Muscle layer of duodenum (tissue), 2 donors: ENCODE measurements around the gene PLAC8.
A peak's percentile ranks its signal among the peaks of the same experiment; 100 is the strongest.
"Not testable (repeated sequence)": the region's sequence is repeated elsewhere in the genome, so short reads cannot be mapped to it uniquely, and the experiment has no call there.

Experiments
- H3K27ac ChIP-seq: one replicate; pipeline ENCODE4 v1.7.0; 2013; ENCODE audit warnings: mild to moderate bottlenecking, low read length
- H3K27me3 ChIP-seq: one replicate; pipeline ENCODE4 v1.7.0; 2013; ENCODE audit warnings: low read depth, mild to moderate bottlenecking, control low read depth, low read length
- H3K36me3 ChIP-seq, 2 donors: one replicate each; pipeline ENCODE4 v1.7.0; 2013; ENCODE audit warnings: low read length in 2 of 2, control low read depth in 1 of 2, mild to moderate bottlenecking in 1 of 2; ENCODE audit not compliant: insufficient read depth in 2 of 2, control insufficient read depth in 1 of 2
- H3K4me1 ChIP-seq, 2 donors: one replicate each; pipeline ENCODE4 v1.7.0; 2013; ENCODE audit warnings: low read length in 2 of 2, mild to moderate bottlenecking in 2 of 2, control low read depth in 1 of 2, moderate library complexity in 1 of 2; ENCODE audit not compliant: insufficient read depth in 2 of 2, control insufficient read depth in 1 of 2
- H3K4me3 ChIP-seq, 2 donors: one replicate each; pipeline ENCODE4 v1.7.0; 2013; ENCODE audit warnings: low read length in 2 of 2, low read depth in 1 of 2, mild to moderate bottlenecking in 1 of 2
- H3K9me3 ChIP-seq, 2 donors: one replicate each; pipeline ENCODE4 v1.7.0; 2013; ENCODE audit warnings: low read length in 2 of 2, control low read depth in 1 of 2, mild to moderate bottlenecking in 1 of 2; ENCODE audit not compliant: control insufficient read depth in 1 of 2
- donor health status: healthy.

Gene PLAC8

GRCh38 chr4:83111751-83112141 lies 2.8 kb downstream of the PLAC8 start:
- H3K36me3 ChIP-seq, H3K4me1 ChIP-seq, H3K9me3 ChIP-seq, H3K27me3 ChIP-seq, H3K4me3 ChIP-seq, H3K27ac ChIP-seq: not testable (repeated sequence)

- Histone ChIP-seq H3K9me3 (no peaks in the 10 kb centered on the region), H3K27ac (peak overlapping the region; percentile 71), H3K4me3 (peak overlapping the region in 1 of 2 donors; percentile 75), H3K4me1 (no peaks in the 10 kb centered on the region), H3K36me3 (no peaks in the 10 kb centered on the region), H3K27me3 (no peaks in the 10 kb centered on the region)
These were observed 3.4 kb downstream of the PLAC8 start for GRCh38 chr4:83110970-83111750.

GRCh38 chr4:83110223-83110945 lies 4.1 kb downstream of the PLAC8 start:
- peak overlapping the region; percentile 75 to 77 for H3K4me3 ChIP-seq
- H3K36me3 ChIP-seq: no peaks in the 10 kb centered on the region
- peak overlapping the region; percentile 71 for H3K27ac ChIP-seq
- H3K4me1 ChIP-seq: no peaks in the 10 kb centered on the region
- H3K9me3 ChIP-seq: no peaks in the 10 kb centered on the region
- no peaks in the 10 kb centered on the region for H3K27me3 ChIP-seq

DNA sequence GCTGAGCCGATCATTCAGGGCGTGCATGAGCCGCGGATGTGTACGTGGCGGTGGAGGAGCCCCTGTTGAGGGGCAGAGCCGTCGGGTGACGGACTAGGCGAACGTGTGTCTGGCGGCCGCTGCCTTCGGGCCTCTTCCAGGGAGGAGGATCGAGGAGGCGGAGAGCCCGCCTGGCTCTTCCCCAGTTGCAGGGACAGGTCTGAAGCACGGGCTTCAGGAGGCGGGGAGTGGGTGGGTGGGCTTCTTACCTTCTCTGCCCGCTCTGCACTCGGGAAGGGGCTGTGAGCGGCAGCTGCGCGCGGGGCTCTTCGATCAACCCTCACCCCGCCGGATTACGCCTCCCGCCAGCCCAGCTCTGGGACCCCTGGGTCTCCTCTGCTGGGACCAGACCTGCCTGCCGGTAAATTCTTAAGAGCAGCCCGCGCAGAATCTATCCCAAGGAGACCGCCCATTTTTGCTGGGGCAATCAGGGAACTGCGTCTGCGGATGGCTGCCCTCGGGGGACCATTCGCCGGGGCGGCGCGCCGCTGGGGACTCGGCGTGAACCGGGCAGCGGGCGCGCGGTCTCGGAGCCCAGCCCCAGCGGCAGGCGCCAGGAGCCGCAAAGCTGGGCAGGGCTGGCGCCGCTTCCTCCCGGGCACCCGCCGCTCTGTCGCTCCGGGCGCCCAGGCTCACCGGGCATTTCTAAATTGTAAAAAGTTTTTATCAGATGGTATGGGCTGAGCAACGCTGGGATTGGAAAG lies 4.9 kb downstream of the PLAC8 start:
- H3K36me3 ChIP-seq: no peaks in the 10 kb centered on the region

GRCh38 chr4:83108101-83108861 lies 6.2 kb downstream of the PLAC8 start:
- Histone ChIP-seq H3K27ac (peak overlapping the region; percentile 47), H3K36me3 (no peaks in the 10 kb centered on the region), H3K4me1 (no peaks in the 10 kb centered on the region), H3K4me3 (peak overlapping the region in 1 of 2 donors; percentile 75), H3K9me3 (no peaks in the 10 kb centered on the region), H3K27me3 (no peaks in the 10 kb centered on the region)

More for the DNA sequence above, 4.9 kb downstream of the PLAC8 start:
- Histone ChIP-seq H3K27me3 (no peaks in the 10 kb centered on the region), H3K27ac (peak overlapping the region; percentile 71), H3K4me1 (no peaks in the 10 kb centered on the region), H3K9me3 (no peaks in the 10 kb centered on the region), H3K4me3 (peak overlapping the region; percentile 75 to 77)

DNA sequence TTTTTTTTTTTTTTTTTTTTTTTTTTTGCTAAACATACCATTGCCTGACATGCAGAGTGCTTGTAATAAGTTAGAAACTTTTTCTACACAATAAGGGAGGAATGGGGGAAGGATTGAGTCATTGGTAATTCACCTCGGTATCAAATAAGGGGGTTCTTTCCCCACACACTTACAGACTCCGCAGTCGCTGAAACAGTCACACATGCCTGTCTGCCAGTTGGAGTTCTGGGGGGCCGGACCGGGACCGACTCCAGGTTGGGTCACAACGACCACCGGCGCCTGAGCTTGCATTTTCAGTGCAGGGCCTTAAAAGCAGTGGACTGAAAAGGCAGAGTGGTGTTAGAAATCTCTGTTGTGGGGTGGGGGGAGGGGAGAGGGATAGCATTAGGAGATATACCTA lies 6.9 kb downstream of the PLAC8 start:
- no peaks in the 10 kb centered on the region for H3K36me3 ChIP-seq
- H3K27me3 ChIP-seq: no peaks in the 10 kb centered on the region
- H3K4me3 ChIP-seq: no peak overlapping the region
- H3K9me3 ChIP-seq: no peaks in the 10 kb centered on the region
- no peak overlapping the region for H3K27ac ChIP-seq
- no peaks in the 10 kb centered on the region for H3K4me1 ChIP-seq

GRCh38 chr4:83104991-83105390 lies 9.5 kb downstream of the PLAC8 start:
- no peaks in the 10 kb centered on the region for H3K4me1 ChIP-seq
- no peaks in the 10 kb centered on the region for H3K9me3 ChIP-seq
- H3K27me3 ChIP-seq: no peaks in the 10 kb centered on the region
- no peaks in the 10 kb centered on the region for H3K36me3 ChIP-seq
- no peak overlapping the region for H3K4me3 ChIP-seq
- no peak overlapping the region for H3K27ac ChIP-seq

- H3K36me3 ChIP-seq: no peaks in the 10 kb centered on the region
- H3K27ac ChIP-seq: no peak overlapping the region
- no peak overlapping the region for H3K4me3 ChIP-seq
- no peaks in the 10 kb centered on the region for H3K9me3 ChIP-seq
- no peaks in the 10 kb centered on the region for H3K4me1 ChIP-seq
- no peaks in the 10 kb centered on the region for H3K27me3 ChIP-seq
These were observed 18.1 kb downstream of the PLAC8 start for GRCh38 chr4:83096397-83096796.

- Histone ChIP-seq H3K27me3 (no peaks in the 10 kb centered on the region), H3K27ac (no peak overlapping the region), H3K4me3 (no peak overlapping the region), H3K36me3 (no peaks in the 10 kb centered on the region), H3K9me3 (no peaks in the 10 kb centered on the region), H3K4me1 (no peaks in the 10 kb centered on the region)
These were observed 21.4 kb downstream of the PLAC8 start for GRCh38 chr4:83093060-83093640.

GRCh38 chr4:83089410-83090157 lies 24.9 kb downstream of the PLAC8 start:
- no peak overlapping the region for H3K27ac ChIP-seq
- H3K9me3 ChIP-seq: no peaks in the 10 kb centered on the region
- no peaks in the 10 kb centered on the region for H3K4me1 ChIP-seq
- H3K27me3 ChIP-seq: no peaks in the 10 kb centered on the region
- no peaks in the 10 kb centered on the region for H3K36me3 ChIP-seq
- H3K4me3 ChIP-seq: no peak overlapping the region
